K562 (cell line): ENCODE measurements around the gene ATP9B. TPM values are rescaled to one million over a fixed set of nuclear protein-coding genes. Genes with fewer than 3 reads are reported as not detected.

ENCODE experiments used
- ATAC-seq: fragments of 200-7000 bp; cut with Tn5 transposase; 3 replicates; pipeline ENCODE4 v1.9.1; 2020; ENCODE audit warnings: moderate library complexity
- BruUV-seq: library from RNA; stranded (reverse); fragments of 400-500 nt; replicated peaks from 2 replicates; lab custom pipeline; 2021; lab: Mats Ljungman, UMichigan
- CTCF ChIA-PET: fragments of 300-600 bp; formaldehyde crosslinking; extraction: SDS; loops from one replicate; lab custom pipeline; 2021; ENCODE audit warnings: low intra/inter-chr PET ratio; lab: Yijun Ruan, JAX
- POLR2A ChIA-PET: fragments of 300-600, 350-650 bp; sonication (Branson Sonifier 250); formaldehyde crosslinking; extraction: SDS; loops from one replicate; lab custom pipeline; 2021; ENCODE audit warnings: antibody characterized with exemption, inconsistent platforms; lab: Yijun Ruan, JAX
- DNase-seq, 4 experiments: peaks; one replicate each; pipeline versions ENCODE4 v3.0.0 to v3.0.0-alpha.2; 2011 to 2018; ENCODE audit warnings: low spot score in 3 of 4, mixed read lengths in 3 of 4; ENCODE audit errors: extremely low read depth in 1 of 4
- FAIRE-seq: peaks from 2 replicates; lab custom pipeline; 2011; peaks lifted over from hg19 to GRCh38; lab: Jason Lieb, UNC
- H2AFZ ChIP-seq: 2 replicates; pipeline ENCODE4 v1.6.0; 2011; ENCODE audit warnings: low read depth, low read length, control low read depth, inconsistent platforms
- H3K27ac ChIP-seq: fragments of 200-600 bp; 3 replicates; pipeline ENCODE4 v1.8.0; 2011; ENCODE audit warnings: low read depth, mild to moderate bottlenecking, control low read depth, inconsistent platforms, low read length, moderate library complexity, mixed read lengths; ENCODE audit errors: extremely low read depth
- H3K27me3 ChIP-seq, 2 experiments: fragments of 300-600 bp in 1 of 2; 2 replicates in 1 of 2; 3 replicates in 1 of 2; pipeline versions ENCODE4 v1.6.0 to v1.8.0; 2011; ENCODE audit warnings: inconsistent platforms in 2 of 2, low read length in 2 of 2, mild to moderate bottlenecking in 1 of 2, mixed read lengths in 1 of 2, moderate library complexity in 1 of 2; ENCODE audit not compliant: control insufficient read depth in 2 of 2, insufficient read depth in 2 of 2
- H3K36me3 ChIP-seq: fragments of 300-600 bp; 3 replicates; pipeline ENCODE4 v1.8.0; 2011; ENCODE audit warnings: mild to moderate bottlenecking, low read length, inconsistent platforms; ENCODE audit not compliant: control insufficient read depth, insufficient read depth
- H3K4me1 ChIP-seq, 2 experiments: fragments of 200-600 bp in 1 of 2; replicated peaks in 1 of 2; 2 replicates in 1 of 2; 3 replicates in 1 of 2; pipeline versions ENCODE4 v1.5.1 to v1.8.0; 2011; ENCODE audit warnings: inconsistent platforms in 2 of 2, low read length in 2 of 2, mild to moderate bottlenecking in 1 of 2, mixed read lengths in 1 of 2, moderate library complexity in 1 of 2; ENCODE audit not compliant: control insufficient read depth in 2 of 2, insufficient read depth in 2 of 2
- H3K4me2 ChIP-seq: 2 replicates; pipeline ENCODE4 v1.6.1; 2011; ENCODE audit warnings: low read length, control low read depth, inconsistent platforms, mixed read lengths; ENCODE audit not compliant: insufficient read depth
- H3K4me3 ChIP-seq: fragments of 200-600 bp; sonication (generic), shearing (Covaris generic); 2 replicates; pipeline ENCODE4 v1.5.1; 2016; ENCODE audit warnings: control low read depth, inconsistent platforms
- H3K79me2 ChIP-seq: fragments of 200-600 bp; 3 replicates; pipeline ENCODE4 v1.8.0; 2011; ENCODE audit warnings: low read length, inconsistent platforms; ENCODE audit not compliant: control insufficient read depth, insufficient read depth
- H3K9ac ChIP-seq, 2 experiments: 2 replicates each; pipeline versions ENCODE4 v1.6.0 to v1.6.1; 2011; ENCODE audit warnings: low read depth in 2 of 2, low read length in 2 of 2, control low read depth in 1 of 2, inconsistent platforms in 1 of 2, mild to moderate bottlenecking in 1 of 2, mixed read lengths in 1 of 2; ENCODE audit not compliant: insufficient read depth in 1 of 2
- H3K9me1 ChIP-seq: one replicate; pipeline ENCODE4 v1.6.0; 2011; ENCODE audit warnings: inconsistent platforms, mild to moderate bottlenecking, low read length, moderate library complexity; ENCODE audit not compliant: control insufficient read depth, insufficient read depth
- H3K9me3 ChIP-seq: replicated peaks from 2 replicates; pipeline ENCODE4 v1.5.1; 2011; ENCODE audit warnings: low read depth, low read length, inconsistent platforms; ENCODE audit not compliant: control insufficient read depth, insufficient read depth
- H4K20me1 ChIP-seq: replicated peaks from 2 replicates; pipeline ENCODE4 v1.6.1; 2011; ENCODE audit warnings: low read length, inconsistent platforms, mixed read lengths; ENCODE audit not compliant: control insufficient read depth, insufficient read depth
- ASH1L ChIP-seq: fragments of 450-650 bp; IDR thresholded peaks from 2 replicates; pipeline ENCODE4 v1.6.1; 2018; ENCODE audit warnings: borderline replicate concordance, mild to moderate bottlenecking, low read depth; ENCODE audit not compliant: partially characterized antibody
- KDM5B ChIP-seq: fragments of 200-600 bp; sonication (generic); IDR thresholded peaks from 2 replicates; pipeline ENCODE4 v1.6.1; 2012; ENCODE audit warnings: low read depth, mild to moderate bottlenecking, moderate library complexity, low read length, control low read depth, inconsistent platforms; ENCODE audit not compliant: insufficient replicate concordance
- NFXL1 ChIP-seq: fragments of 450-650 bp; formaldehyde crosslinking; IDR thresholded peaks from 2 replicates; pipeline ENCODE4 v1.4.0; 2021; ENCODE audit warnings: mild to moderate bottlenecking
- WGBS: fragments of 100-300 bp; shearing (Covaris generic); methylation state at CpG from one replicate; pipeline ENCODE4 v1.1.6; 2016; ENCODE audit warnings: low coverage, mixed read lengths; ENCODE audit not compliant: insufficient coverage; ENCODE audit errors: missing lambda C conversion rate; 5-methylcytosine and 5-hydroxymethylcytosine counted together
- in situ Hi-C: fragments of 300-500 bp; cut with MboI; formaldehyde crosslinking; loops from 4 replicates; pipeline ENCODE4 v1.15.0; 2018; ENCODE audit warnings: inconsistent platforms, mixed read lengths
- intact Hi-C: fragments of 100-400 bp; cut with micrococcal nuclease; formaldehyde crosslinking; loops from 2 replicates; pipeline ENCODE4 v1.14.2; 2022
- polyA plus RNA-seq, 8 experiments: library from polyadenylated mRNA; depleted of rRNA in 4 of 8; stranded (reverse) in 5 of 8; unstranded in 3 of 8; fragments of >200 nt; fragmentation: Nextera tagmentation in 2 of 8; fragmentation: Illumina TruSeq in 1 of 8; extraction: Ambion mirVana in 2 of 8; extraction: Trizol in 1 of 8; gene quantifications; 2 replicates each; pipeline versions ENCODE4 v1.2.1 to v1.2.3, GENCODE V29; 2011 to 2014; ENCODE audit warnings: inconsistent platforms in 1 of 8, missing spikeins in 1 of 8
- total RNA-seq, 7 experiments: library from RNA; depleted of rRNA in 6 of 7; stranded (reverse); fragments of >200 nt in 6 of 7; fragmentation: Illumina TruSeq in 2 of 7; extraction: Trizol in 2 of 7; gene quantifications; 2 replicates each; pipeline versions ENCODE4 v1.2.1 to v1.2.3, GENCODE V29; 2011 to 2021; ENCODE audit warnings: low replicate concordance in 1 of 7
- TF ChIP-seq, protein P1 (sequence below): fragments of 200-800 bp; sonication (Bioruptor generic); IDR thresholded peaks from 2 replicates; pipeline ENCODE4 v1.6.1; 2017; ENCODE audit warnings: missing genetic modification characterization, missing compliant biosample characterization
- TF ChIP-seq, protein P2 (sequence below): sonication (generic); formaldehyde crosslinking; IDR thresholded peaks from 2 replicates; pipeline ENCODE4 v1.9.0; 2022; ENCODE audit warnings: mild to moderate bottlenecking, missing genetic modification reagents

The ATP9B gene
- total and polyA plus RNA-seq, 9 of the 15 experiments (the other 6 are each of a cell fraction or from before 2014, with no cell fraction given) = 0.66 to 13.2 (median 7.9) TPM

DNA sequence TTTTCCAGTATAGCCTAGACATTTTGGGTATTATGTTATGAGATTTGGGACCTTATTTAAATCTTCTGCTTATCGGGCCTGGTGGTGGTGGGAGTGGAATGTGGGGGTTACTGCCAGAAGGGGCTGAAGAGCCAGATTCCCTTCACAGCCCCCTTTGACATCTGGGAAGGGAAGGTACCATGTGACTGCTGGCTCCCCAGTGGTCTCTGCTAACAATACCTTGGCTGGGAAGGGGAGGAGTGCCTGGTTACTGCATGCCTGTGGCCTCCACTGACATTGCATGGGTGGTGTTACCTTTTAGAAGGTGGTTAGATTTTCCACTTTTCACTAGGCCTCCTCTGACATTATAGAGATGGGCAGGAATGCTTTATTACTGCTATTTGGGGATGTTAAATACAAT, 8.0 kb downstream of the ATP9B start:
- no peaks in the 10 kb centered on the region for H3K9me1 ChIP-seq
- H3K36me3 ChIP-seq = no peaks in the 10 kb centered on the region
- H3K27me3 ChIP-seq = no peaks in the 10 kb centered on the region
- peaks cover 0 to 5% of the 10 kb centered on the region in 2 experiments; a peak in 1 of 5 replicates for H3K4me1 ChIP-seq
- BruUV-seq = no TSS peak
- ATAC-seq (no peak), FAIRE-seq (no peak), DNase-seq (no peak)
- 100% methylated on average over 1 of the region's 1 CpG for WGBS
- intact Hi-C loops = no loop called here
- in situ Hi-C loops = no loop called here
- no peak overlapping the region for H3K4me2 ChIP-seq
- H4K20me1 ChIP-seq = no peaks in the 10 kb centered on the region
- no peak overlapping the region for H3K4me3 ChIP-seq
- no peaks in the 10 kb centered on the region for H3K9me3 ChIP-seq
- TF ChIP-seq KDM5B = no peak
- no peak for TF ChIP-seq ASH1L
- TF ChIP-seq, protein P1, sequence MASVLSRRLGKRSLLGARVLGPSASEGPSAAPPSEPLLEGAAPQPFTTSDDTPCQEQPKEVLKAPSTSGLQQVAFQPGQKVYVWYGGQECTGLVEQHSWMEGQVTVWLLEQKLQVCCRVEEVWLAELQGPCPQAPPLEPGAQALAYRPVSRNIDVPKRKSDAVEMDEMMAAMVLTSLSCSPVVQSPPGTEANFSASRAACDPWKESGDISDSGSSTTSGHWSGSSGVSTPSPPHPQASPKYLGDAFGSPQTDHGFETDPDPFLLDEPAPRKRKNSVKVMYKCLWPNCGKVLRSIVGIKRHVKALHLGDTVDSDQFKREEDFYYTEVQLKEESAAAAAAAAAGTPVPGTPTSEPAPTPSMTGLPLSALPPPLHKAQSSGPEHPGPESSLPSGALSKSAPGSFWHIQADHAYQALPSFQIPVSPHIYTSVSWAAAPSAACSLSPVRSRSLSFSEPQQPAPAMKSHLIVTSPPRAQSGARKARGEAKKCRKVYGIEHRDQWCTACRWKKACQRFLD = no peak
- TF ChIP-seq NFXL1 (CRISPR knock-in tag) = no peak
- TF ChIP-seq, protein P2, sequence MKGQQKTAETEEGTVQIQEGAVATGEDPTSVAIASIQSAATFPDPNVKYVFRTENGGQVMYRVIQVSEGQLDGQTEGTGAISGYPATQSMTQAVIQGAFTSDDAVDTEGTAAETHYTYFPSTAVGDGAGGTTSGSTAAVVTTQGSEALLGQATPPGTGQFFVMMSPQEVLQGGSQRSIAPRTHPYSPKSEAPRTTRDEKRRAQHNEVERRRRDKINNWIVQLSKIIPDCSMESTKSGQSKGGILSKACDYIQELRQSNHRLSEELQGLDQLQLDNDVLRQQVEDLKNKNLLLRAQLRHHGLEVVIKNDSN = no peak
- CTCF ChIA-PET = no interaction called here
- H2AFZ ChIP-seq = no peak overlapping the region
- no peak overlapping the region for H3K9ac ChIP-seq
- no peak overlapping the region for H3K27ac ChIP-seq
- peaks cover 42% of the 10 kb centered on the region for H3K79me2 ChIP-seq
- POLR2A ChIA-PET = interaction anchor here (0.5 to 0.7 kb wide), 2 partner anchors 8 to 314 kb away, joined by 3 read pairs; partner anchors contain the start of gene ATP9B
